GM23338 (cell line): ENCODE data around the gene PRDM7. TPM values are rescaled to one million over a fixed set of nuclear protein-coding genes. Genes with fewer than 3 reads are reported as not detected.

ENCODE experiments used
- ATAC-seq: fragments of 200-7000 bp; cut with Tn5 transposase; 3 replicates; pipeline ENCODE4 v1.9.1; 2020
- DNase-seq: peaks from one replicate; pipeline ENCODE4 v3.0.0-alpha.2; 2015; ENCODE audit warnings: low spot score
- H2AFZ ChIP-seq: fragments of 200-600 bp; sonication (generic); 2 replicates; pipeline ENCODE4 v1.8.0; 2016; ENCODE audit warnings: antibody characterized with exemption, mild to moderate bottlenecking, moderate library complexity
- H3F3A ChIP-seq: fragments of 200-600 bp; sonication (generic); replicated peaks from 2 replicates; pipeline ENCODE4 v1.8.0; 2017; ENCODE audit warnings: antibody characterized with exemption, mixed run types, low read depth
- H3K27ac ChIP-seq: fragments of 200-600 bp; sonication (generic); 2 replicates; pipeline ENCODE4 v1.6.1; 2016; ENCODE audit warnings: low read depth
- H3K27me3 ChIP-seq: fragments of 200-600 bp; sonication (generic); 2 replicates; pipeline ENCODE4 v1.8.0; 2016; ENCODE audit warnings: mild to moderate bottlenecking, mixed run types, moderate library complexity; ENCODE audit not compliant: insufficient read depth
- H3K36me3 ChIP-seq: fragments of 200-600 bp; sonication (generic); 2 replicates; pipeline ENCODE4 v1.8.0; 2016; ENCODE audit warnings: mild to moderate bottlenecking; ENCODE audit not compliant: insufficient read depth
- H3K4me1 ChIP-seq: fragments of 200-600 bp; sonication (generic); 2 replicates; pipeline ENCODE4 v1.8.0; 2016; ENCODE audit warnings: mild to moderate bottlenecking, moderate library complexity; ENCODE audit not compliant: insufficient read depth
- H3K4me2 ChIP-seq: fragments of 200-600 bp; sonication (generic); 2 replicates; pipeline ENCODE4 v1.7.1; 2017; ENCODE audit warnings: mixed run types
- H3K4me3 ChIP-seq: fragments of 200-600 bp; sonication (generic); 2 replicates; pipeline ENCODE4 v1.6.1; 2016; ENCODE audit warnings: mixed run types
- H3K79me2 ChIP-seq: fragments of 200-600 bp; sonication (generic); replicated peaks from 2 replicates; pipeline ENCODE4 v1.8.0; 2017; ENCODE audit warnings: mild to moderate bottlenecking; ENCODE audit not compliant: insufficient read depth
- H3K9me2 ChIP-seq: fragments of 200-600 bp; sonication (generic); 2 replicates; pipeline ENCODE4 v1.8.0; 2017; ENCODE audit not compliant: insufficient read depth
- H4K20me1 ChIP-seq: fragments of 200-600 bp; sonication (generic); replicated peaks from 2 replicates; pipeline ENCODE4 v1.8.0; 2017; ENCODE audit warnings: mild to moderate bottlenecking; ENCODE audit not compliant: insufficient read depth
- H3K27ac Mint-ChIP-seq: 2 replicates; pipeline ENCODE4 v1.8.0; 2020; ENCODE audit warnings: inconsistent platforms, mild to moderate bottlenecking, moderate library complexity, mixed read lengths
- H3K27me3 Mint-ChIP-seq: 3 replicates; pipeline ENCODE4 v1.8.0; 2022; ENCODE audit warnings: low read depth, mild to moderate bottlenecking, moderate library complexity, mixed read lengths, inconsistent platforms; ENCODE audit not compliant: insufficient read depth, poor library complexity
- H3K36me3 Mint-ChIP-seq: 3 replicates; pipeline ENCODE4 v1.8.0; 2021; ENCODE audit warnings: low read depth, mild to moderate bottlenecking, inconsistent platforms, moderate library complexity, mixed read lengths
- H3K4me1 Mint-ChIP-seq: 3 replicates; pipeline ENCODE4 v1.8.0; 2020; ENCODE audit warnings: mild to moderate bottlenecking, inconsistent platforms, mixed read lengths
- H3K4me3 Mint-ChIP-seq: 3 replicates; pipeline ENCODE4 v1.8.0; 2021; ENCODE audit warnings: moderate library complexity, mild to moderate bottlenecking, inconsistent platforms, mixed read lengths
- H3K9me3 Mint-ChIP-seq: 3 replicates; pipeline ENCODE4 v1.8.0; 2020; ENCODE audit warnings: moderate library complexity, mild to moderate bottlenecking, inconsistent platforms, mixed read lengths
- JUNB ChIP-seq: IDR thresholded peaks from one replicate; pipeline ENCODE4 v1.6.1; 2016; ENCODE audit warnings: antibody characterized with exemption; ENCODE audit not compliant: unreplicated experiment
- ZNF462 ChIP-seq: fragments of 250-450 bp; sonication (Bioruptor Pico); IDR thresholded peaks from 2 replicates; pipeline ENCODE4 v1.5.0; 2020; ENCODE audit warnings: mild to moderate bottlenecking, moderate library complexity
- polyA plus RNA-seq: library from polyadenylated mRNA; unstranded; fragments of >200 nt; fragmentation: Nextera tagmentation; extraction: Ambion mirVana; gene quantifications from 2 replicates; pipeline ENCODE4 v1.2.1, GENCODE V29; 2016
- total RNA-seq: library from RNA; depleted of rRNA; stranded (reverse); fragments of >200 nt; shearing (Covaris generic); gene quantifications from 2 replicates; pipeline ENCODE4 v1.2.3, GENCODE V29; 2014

The PRDM7 gene
- total and polyA plus RNA-seq, 2 experiments from 2014 or later, result 0.08 TPM; not detected in 1

- TF ChIP-seq ZNF462, result no peak
These were observed 35.1 kb downstream of the PRDM7 start (continued) for GRCh38 chr16:90041896-90042473.

DNA sequence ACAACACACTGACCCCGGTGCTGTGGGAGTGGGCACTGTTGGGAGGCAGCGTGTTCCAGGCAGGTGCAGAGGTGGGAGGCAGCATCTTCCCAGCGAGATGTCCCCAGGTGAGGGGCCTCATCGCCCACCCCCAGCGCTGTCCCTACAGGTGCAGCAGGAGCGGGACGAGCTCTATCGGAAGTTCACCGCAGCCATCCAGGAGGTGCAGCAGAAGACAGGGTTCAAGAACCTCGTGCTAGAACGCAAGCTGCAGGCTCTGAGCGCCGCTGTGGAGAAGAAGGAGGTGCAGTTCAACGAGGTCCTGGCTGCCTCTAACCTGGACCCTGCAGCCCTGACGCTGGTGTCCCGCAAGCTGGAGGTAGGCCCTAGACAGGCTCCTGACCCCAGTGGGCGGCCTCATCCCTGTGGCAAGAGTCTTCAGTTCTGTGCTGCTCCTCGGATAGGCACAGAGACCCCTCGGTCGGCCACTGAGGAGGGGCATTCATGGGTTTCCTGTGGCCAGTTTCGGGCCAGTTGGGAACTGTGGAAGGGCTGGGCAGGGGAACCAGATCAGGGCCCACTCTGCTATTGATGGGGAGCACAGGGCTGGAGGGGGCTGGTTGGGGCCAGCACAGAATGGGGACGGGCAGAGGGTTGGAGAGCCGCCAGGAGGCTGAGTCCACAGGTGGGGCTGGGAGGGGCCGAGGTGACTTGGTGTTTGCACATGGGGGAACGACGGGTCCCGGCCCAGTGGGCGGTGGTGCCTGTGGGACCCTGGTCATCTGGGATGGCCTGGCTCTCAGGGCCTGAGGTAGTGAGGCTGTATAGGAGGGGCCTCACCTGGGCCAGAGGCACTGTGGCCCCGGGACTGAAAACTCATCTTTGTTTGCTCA, 36.7 kb downstream of the PRDM7 start:
- peaks cover 12% of the 10 kb centered on the region for H3K27me3 Mint-ChIP-seq
- H2AFZ ChIP-seq, result no peak overlapping the region

More for the DNA sequence above, 36.7 kb downstream of the PRDM7 start:
- 0 out of 2 replicates have a peak, but pooled peaks cover 2% of the 10 kb centered on the region for H3F3A ChIP-seq
- no peaks in the 10 kb centered on the region for H3K9me3 Mint-ChIP-seq
- H3K4me1 ChIP-seq, result no peaks in the 10 kb centered on the region
- H3K4me3 ChIP-seq, result no peak overlapping the region
- peaks cover 3% of the 10 kb centered on the region for H3K4me1 Mint-ChIP-seq
- no peak overlapping the region for H3K27ac ChIP-seq
- no peak overlapping the region for H3K4me3 Mint-ChIP-seq
- no peaks in the 10 kb centered on the region for H4K20me1 ChIP-seq
- DNase-seq (no peak), ATAC-seq (no peak)
- H3K36me3 Mint-ChIP-seq, result peaks cover 41% of the 10 kb centered on the region
- no peaks in the 10 kb centered on the region for H3K27me3 ChIP-seq
- no peak overlapping the region for H3K4me2 ChIP-seq
- no peak overlapping the region for H3K27ac Mint-ChIP-seq
- H3K79me2 ChIP-seq, result no peaks in the 10 kb centered on the region
- TF ChIP-seq JUNB, result no peak
- H3K9me2 ChIP-seq, result no peaks in the 10 kb centered on the region
- no peaks in the 10 kb centered on the region; the same call in 1 of the 2 replicates for H3K36me3 ChIP-seq
